Measurements from ENCODE around the gene VPS25. TPM values are rescaled to one million over a fixed set of nuclear protein-coding genes. Genes with fewer than 3 reads are reported as not detected.

VPS25 gene
- total RNA-seq, 2 experiments from 2014 or later = 78.4 to 84.1 TPM

GRCh38 chr17:42774066-42774745 is 957 bp downstream of the VPS25 start:
- Histone ChIP-seq H3K4me3 (ENCODE audit: low read depth, low read length, poor library complexity, severe bottlenecking) (peak overlapping the region; percentile 88), H3K79me2 (ENCODE audit: insufficient read depth, low read depth, low read length) (peaks cover 12% of the 10 kb centered on the region; the same call in 1 of the 2 replicates), H3K4me2 (ENCODE audit: low read length) (peak overlapping the region; percentile 88), H3K27ac (ENCODE audit: low read depth, low read length, poor library complexity, severe bottlenecking) (peak overlapping the region; percentile 42), H4K20me1 (ENCODE audit: insufficient read depth, low read length) (no peaks in the 10 kb centered on the region), H3K4me1 (ENCODE audit: insufficient read depth, low read length, poor library complexity, severe bottlenecking) (peaks cover 7% of the 10 kb centered on the region), H2AFZ (ENCODE audit: low read length) (peak overlapping the region; percentile 61; the same call in 1 of the 2 replicates), H3K9me2 (ENCODE audit: insufficient read depth, low read length) (no peaks in the 10 kb centered on the region), H3K9me3 (ENCODE audit: low read length) (no peaks in the 10 kb centered on the region), H3K36me3 (ENCODE audit: insufficient read depth, low read length) (peaks cover 38% of the 10 kb centered on the region)
- POLR2A ChIA-PET = interaction anchor here (0.6 to 1.3 kb wide), 7 partner anchors 12 to 190 kb away, joined by 3 to 6 read pairs (median 3); partner anchors contain the start of gene RETREG3
- intact Hi-C loops (cut with micrococcal nuclease; ENCODE audit: unreplicated experiment) = no loop called here
- CTCF ChIA-PET (ENCODE audit: unreplicated experiment) = interaction anchor here (0.5 kb wide), 1 partner anchor 32 kb away, joined by 3 read pairs; no protein-coding TSS in a partner anchor
- TF ChIP-seq CTCF (conservative IDR thresholded peaks at IDR 0.05; ENCODE audit: low read length) (no peak), EZH2phosphoT487 (IDR thresholded peaks at IDR 0.05; ENCODE audit: borderline replicate concordance, low read depth, low read length) (no peak)
- BruUV-seq (replicated peaks) = TSS peak; percentile 84
- no peak for DNase-seq (ENCODE audit: low spot score)

DNA sequence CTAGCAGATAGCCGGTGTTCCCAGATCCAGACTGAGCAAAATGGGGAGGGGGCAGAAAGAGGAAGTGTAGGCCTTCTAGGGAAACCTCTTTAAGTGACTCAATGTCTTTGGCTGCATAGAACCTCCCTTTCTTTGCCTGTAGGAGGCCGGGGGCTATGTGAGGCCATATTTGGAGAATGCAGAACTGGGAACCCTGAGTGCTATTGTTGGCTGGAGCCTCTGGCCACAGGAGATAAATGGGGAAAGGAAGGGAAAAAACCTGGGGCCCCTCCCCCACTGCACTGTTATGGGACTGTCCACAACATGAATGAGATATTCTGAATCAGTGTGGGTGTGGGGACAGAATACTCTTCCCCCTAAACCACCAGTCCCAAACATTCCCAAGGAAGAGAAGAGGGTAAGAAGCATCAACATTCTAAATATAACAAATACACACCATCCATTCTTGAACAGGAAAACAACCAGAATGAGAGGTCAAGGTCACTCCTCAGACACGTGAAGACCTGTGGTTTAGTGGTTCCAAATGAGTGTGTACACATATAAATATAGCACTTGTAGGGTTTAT is 2.4 kb downstream of the VPS25 start:
- H3K79me2 ChIP-seq (ENCODE audit: insufficient read depth, low read depth, low read length) = peaks cover 12% of the 10 kb centered on the region; the same call in 1 of the 2 replicates
- peaks cover 7% of the 10 kb centered on the region for H3K4me1 ChIP-seq (ENCODE audit: insufficient read depth, low read length, poor library complexity, severe bottlenecking)
- DNase-seq (ENCODE audit: low spot score) = no peak
- no peaks in the 10 kb centered on the region for H4K20me1 ChIP-seq (ENCODE audit: insufficient read depth, low read length)
- peaks cover 43% of the 10 kb centered on the region for H3K36me3 ChIP-seq (ENCODE audit: insufficient read depth, low read length)
- H3K9me2 ChIP-seq (ENCODE audit: insufficient read depth, low read length) = no peaks in the 10 kb centered on the region
- POLR2A ChIA-PET = no interaction called here
- no TSS peak for BruUV-seq (replicated peaks)
- no peak overlapping the region for H3K4me2 ChIP-seq (ENCODE audit: low read length)
- CTCF ChIA-PET (ENCODE audit: unreplicated experiment) = no interaction called here
- TF ChIP-seq EZH2phosphoT487 (IDR thresholded peaks at IDR 0.05; ENCODE audit: borderline replicate concordance, low read depth, low read length) (no peak), CTCF (conservative IDR thresholded peaks at IDR 0.05; ENCODE audit: low read length) (no peak)
- no peak overlapping the region for H3K4me3 ChIP-seq (ENCODE audit: low read depth, low read length, poor library complexity, severe bottlenecking)
- intact Hi-C loops (cut with micrococcal nuclease; ENCODE audit: unreplicated experiment) = no loop called here
- no peak overlapping the region for H2AFZ ChIP-seq (ENCODE audit: low read length)
- H3K9me3 ChIP-seq (ENCODE audit: low read length) = no peaks in the 10 kb centered on the region
- H3K27ac ChIP-seq (ENCODE audit: low read depth, low read length, poor library complexity, severe bottlenecking) = no peak overlapping the region

DNA sequence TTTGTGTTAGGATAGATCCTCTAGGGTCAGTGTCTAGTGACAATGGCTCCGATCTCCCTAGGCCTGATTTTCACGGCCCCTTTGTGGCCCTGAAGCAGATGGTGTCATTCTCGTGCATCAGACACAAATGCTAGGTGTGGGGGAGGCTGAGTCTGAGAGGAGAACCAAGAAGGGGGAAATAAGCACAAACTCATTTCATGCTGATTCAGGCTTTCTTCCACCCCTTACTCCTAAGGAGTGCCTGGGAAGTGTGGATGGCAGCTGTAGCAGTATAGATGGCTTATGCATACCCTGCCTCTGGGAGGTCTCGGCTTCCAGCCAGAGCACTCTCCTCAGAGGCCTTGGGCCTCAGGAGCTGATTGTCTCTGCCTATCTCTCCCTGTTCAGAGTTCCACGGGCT is 5.3 kb downstream of the VPS25 start:
- BruUV-seq (replicated peaks) = no TSS peak
- CTCF ChIA-PET (ENCODE audit: unreplicated experiment) = no interaction called here

More for the DNA sequence above, 5.3 kb downstream of the VPS25 start:
- H3K36me3 ChIP-seq (ENCODE audit: insufficient read depth, low read length) = peaks cover 43% of the 10 kb centered on the region
- peaks cover 7% of the 10 kb centered on the region for H3K4me1 ChIP-seq (ENCODE audit: insufficient read depth, low read length, poor library complexity, severe bottlenecking)
- DNase-seq (ENCODE audit: low spot score) = no peak
- H3K27ac ChIP-seq (ENCODE audit: low read depth, low read length, poor library complexity, severe bottlenecking) = no peak overlapping the region
- H3K4me2 ChIP-seq (ENCODE audit: low read length) = no peak overlapping the region
- TF ChIP-seq EZH2phosphoT487 (IDR thresholded peaks at IDR 0.05; ENCODE audit: borderline replicate concordance, low read depth, low read length) = no peak
- no peak for TF ChIP-seq CTCF (conservative IDR thresholded peaks at IDR 0.05; ENCODE audit: low read length)
- no peaks in the 10 kb centered on the region for H3K9me3 ChIP-seq (ENCODE audit: low read length)
- H3K9me2 ChIP-seq (ENCODE audit: insufficient read depth, low read length) = no peaks in the 10 kb centered on the region
- H4K20me1 ChIP-seq (ENCODE audit: insufficient read depth, low read length) = no peaks in the 10 kb centered on the region
- H3K4me3 ChIP-seq (ENCODE audit: low read depth, low read length, poor library complexity, severe bottlenecking) = no peak overlapping the region
- no peak overlapping the region for H2AFZ ChIP-seq (ENCODE audit: low read length)
- peaks cover 10% of the 10 kb centered on the region; the same call in 1 of the 2 replicates for H3K79me2 ChIP-seq (ENCODE audit: insufficient read depth, low read depth, low read length)
- intact Hi-C loops (cut with micrococcal nuclease; ENCODE audit: unreplicated experiment) = no loop called here
- POLR2A ChIA-PET = interaction anchor here (0.6 kb wide), 1 partner anchor 24 kb away, joined by 3 read pairs; no protein-coding TSS in a partner anchor

Measured in OCI-LY7 (cell line).